ENCODE results near the gene FHL2. TPM values are rescaled to one million over a fixed set of nuclear protein-coding genes. Genes with fewer than 3 reads are reported as not detected.

Gene FHL2
- total RNA-seq, 1 experiment from 2014 or later: 21.1 TPM

- Mint-ChIP-seq H3K36me3 (peaks cover 32% of the 10 kb centered on the region), H3K27me3 (ENCODE audit: low read depth) (no peaks in the 10 kb centered on the region), H3K9me3 (no peaks in the 10 kb centered on the region), H3K4me1 (peaks cover 14% of the 10 kb centered on the region), H3K4me3 (peak overlapping the region; percentile 100), H3K27ac (no peak overlapping the region)
- ChIA-PET POLR2A (no interaction called here), CTCF (no interaction called here)
- DNase-seq (ENCODE audit: low spot score) (no peak), ATAC-seq (no peak)
- no peak for TF ChIP-seq ESRRA (CRISPR knock-in tag; IDR thresholded peaks at IDR 0.05; ENCODE audit: borderline replicate concordance)
- no peak for TF ChIP-seq NR1H2 (CRISPR knock-in tag; IDR thresholded peaks at IDR 0.05)
- TF ChIP-seq GABPB1 (CRISPR knock-in tag; IDR thresholded peaks at IDR 0.05): peak; percentile 44; the same call in 1 of the 2 replicates
Measured at GRCh38 chr2:105339414-105339813, 59.4 kb downstream of the FHL2 start.

- no peak for TF ChIP-seq CBFB (CRISPR knock-in tag; IDR thresholded peaks at IDR 0.05; ENCODE audit: low read depth)
- Mint-ChIP-seq H3K4me3 (peak overlapping the region; percentile 100), H3K27ac (peak overlapping the region; percentile 67), H3K36me3 (peaks cover 26% of the 10 kb centered on the region), H3K4me1 (peaks cover 14% of the 10 kb centered on the region), H3K9me3 (no peaks in the 10 kb centered on the region), H3K27me3 (ENCODE audit: low read depth) (no peaks in the 10 kb centered on the region)
- ChIA-PET CTCF (no interaction called here), POLR2A (interaction anchor here (1.2 kb wide), 1 partner anchor 9 kb away, joined by 4 read pairs; no protein-coding TSS in a partner anchor)
- DNase-seq (ENCODE audit: low spot score) (no peak), ATAC-seq (no peak)
Measured at GRCh38 chr2:105338020-105338385, 60.8 kb downstream of the FHL2 start.

GRCh38 chr2:105337122-105338019 is 61.5 kb downstream of the FHL2 start, which contains the start of gene C2orf49:
TSS of gene C2orf49 (plus strand) at chr2:105337540. CDS start at chr2:105337588, 48 bp downstream.
- DNase-seq (ENCODE audit: low spot score): peak; percentile 88
- Mint-ChIP-seq H3K36me3 (peaks cover 21% of the 10 kb centered on the region), H3K9me3 (no peaks in the 10 kb centered on the region), H3K27ac (peak within 1 kb of the TSS; percentile 100), H3K4me3 (peak within 1 kb of the TSS; percentile 100), H3K4me1 (peaks cover 14% of the 10 kb centered on the region), H3K27me3 (ENCODE audit: low read depth) (no peaks in the 10 kb centered on the region)
- ChIA-PET POLR2A (interaction anchor here (1.2 kb wide), 1 partner anchor 8 kb away, joined by 4 read pairs; no protein-coding TSS in a partner anchor), CTCF (no interaction called here)
- ATAC-seq: peak; percentile 96
- TF ChIP-seq FOXP1 (CRISPR knock-in tag; IDR thresholded peaks at IDR 0.05; ENCODE audit: borderline replicate concordance) (0 out of 2 replicates have a peak, but pooled peaks have one; percentile 31), JUN (CRISPR knock-in tag; IDR thresholded peaks at IDR 0.05) (no peak), SMAD3 (CRISPR knock-in tag; IDR thresholded peaks at IDR 0.05; ENCODE audit: borderline replicate concordance) (peak; percentile 17; the same call in 1 of the 2 replicates), MYBL2 (CRISPR knock-in tag; IDR thresholded peaks at IDR 0.05) (no peak), ESRRA (CRISPR knock-in tag; IDR thresholded peaks at IDR 0.05; ENCODE audit: borderline replicate concordance) (0 out of 2 replicates have a peak, but pooled peaks have one; percentile 42), CREB1 (CRISPR knock-in tag; IDR thresholded peaks at IDR 0.05) (peak; percentile 81), ZNF423 (CRISPR knock-in tag; IDR thresholded peaks at IDR 0.05) (no peak), CREM (CRISPR knock-in tag; IDR thresholded peaks at IDR 0.05) (peak; percentile 99), ZSCAN18 (CRISPR knock-in tag; IDR thresholded peaks at IDR 0.05) (no peak), ELF4 (CRISPR knock-in tag; IDR thresholded peaks at IDR 0.05; ENCODE audit: low read depth) (no peak), ZNF425 (CRISPR knock-in tag; conservative IDR thresholded peaks at IDR 0.05) (no peak), NFE2L1 (CRISPR knock-in tag; IDR thresholded peaks at IDR 0.05) (0 out of 2 replicates have a peak, but pooled peaks have one; percentile 29), RELA (CRISPR knock-in tag; IDR thresholded peaks at IDR 0.05; ENCODE audit: borderline replicate concordance) (no peak), ZBTB21 (CRISPR knock-in tag; IDR thresholded peaks at IDR 0.05; ENCODE audit: borderline replicate concordance) (no peak), NR2C2 (CRISPR knock-in tag; IDR thresholded peaks at IDR 0.05) (peak; percentile 88), E2F1 (CRISPR knock-in tag; IDR thresholded peaks at IDR 0.05) (no peak), ZNF512 (CRISPR knock-in tag; IDR thresholded peaks at IDR 0.05; ENCODE audit: borderline replicate concordance) (no peak), NR3C1 (CRISPR knock-in tag; conservative IDR thresholded peaks at IDR 0.05; ENCODE audit: low read depth) (no peak), TP53 (CRISPR knock-in tag; IDR thresholded peaks at IDR 0.05) (no peak), TCF7 (CRISPR knock-in tag; IDR thresholded peaks at IDR 0.05; ENCODE audit: low read depth) (no peak), IRF1 (CRISPR knock-in tag; IDR thresholded peaks at IDR 0.05) (no peak), TEAD1 (CRISPR knock-in tag; IDR thresholded peaks at IDR 0.05) (peak; percentile 63; the same call in 1 of the 2 replicates)

Data from WTC11 (cell line).